Suppressor macrophage (primary cell): ENCODE measurements around the gene NFATC2.

ENCODE experiments used
- DNase-seq, 4 experiments: peaks; one replicate each; pipeline ENCODE4 v3.0.0-alpha.2; 2020 to 2022

The NFATC2 gene

DNA sequence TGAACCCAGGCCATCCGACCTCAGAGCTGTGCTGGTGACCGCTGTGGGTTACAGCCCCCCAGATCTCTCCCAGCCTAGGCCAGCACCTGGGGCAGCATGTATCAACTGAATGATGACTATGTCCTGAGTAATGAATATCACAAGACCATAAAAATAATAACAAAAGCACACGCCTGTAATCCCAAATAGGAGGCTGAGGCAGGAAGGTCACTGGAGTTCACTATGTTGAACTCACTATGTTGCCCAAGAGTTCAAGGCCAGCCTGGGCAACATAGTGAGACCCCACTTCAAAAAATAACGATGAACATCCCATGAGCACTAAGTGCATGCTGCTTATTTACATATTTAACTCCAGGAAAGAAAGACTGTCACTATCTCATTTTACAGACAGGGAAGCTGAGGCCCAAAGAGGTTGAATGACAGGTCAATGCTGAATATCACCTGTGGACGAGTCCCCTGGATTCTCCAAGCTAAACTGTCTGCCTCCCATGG lies 92.3 kb downstream of the NFATC2 start:
- DNase-seq: no peak

DNA sequence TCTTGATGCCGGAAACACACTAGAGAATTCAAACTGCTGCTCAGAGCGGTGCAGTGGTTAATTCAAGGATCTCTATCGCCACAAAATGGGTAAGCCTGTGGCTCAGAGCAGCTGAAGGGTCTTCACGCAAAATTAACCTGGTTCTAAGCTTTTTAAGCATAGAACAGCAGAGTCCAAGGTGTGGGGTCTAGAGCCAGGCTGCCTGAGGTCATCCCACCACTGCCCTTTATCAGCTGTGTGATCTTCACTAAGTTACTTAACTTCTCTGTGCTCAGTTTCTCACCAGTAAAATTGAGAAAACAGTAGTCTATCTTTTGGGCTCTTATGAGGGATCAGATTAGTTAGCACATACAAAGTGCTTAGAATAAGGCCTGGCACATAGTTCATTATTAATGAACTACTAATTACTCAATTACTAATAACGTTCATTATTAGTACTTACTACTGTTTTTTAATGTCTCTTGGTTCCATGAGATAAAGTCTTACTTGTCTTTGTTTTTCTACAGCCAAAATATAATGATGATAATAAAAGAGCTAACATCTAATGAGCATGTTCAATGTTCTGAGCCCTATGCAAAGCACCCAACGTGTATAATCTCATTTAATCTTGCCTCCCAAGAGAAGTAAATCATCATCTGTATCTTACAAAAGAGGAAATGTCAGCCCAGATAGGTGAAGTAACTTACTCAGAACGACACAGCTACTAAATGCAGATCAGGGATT lies 92.9 kb downstream of the NFATC2 start:
- DNase-seq: no peak

DNA sequence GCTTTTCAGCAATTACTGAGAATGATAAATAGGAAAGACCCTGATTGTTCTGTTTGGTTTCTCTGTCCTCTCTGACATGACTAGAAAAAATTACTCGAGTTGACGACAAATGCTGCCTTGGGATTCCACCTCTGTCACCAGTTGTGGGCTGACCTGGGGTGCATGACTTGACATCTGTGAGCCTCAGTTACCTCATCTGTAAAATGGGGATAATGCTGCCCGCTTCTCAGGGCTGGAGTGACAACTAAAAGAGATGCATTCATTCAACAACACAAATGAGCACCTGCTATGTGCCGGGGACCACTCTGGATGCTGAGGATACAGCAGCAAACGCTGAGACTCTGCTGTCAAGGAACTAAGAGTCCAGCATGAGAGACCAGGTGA lies 94.8 kb downstream of the NFATC2 start:
- no peak for DNase-seq

GRCh38 chr20:51447097-51447764 lies 95.3 kb downstream of the NFATC2 start:
- DNase-seq: no peak

GRCh38 chr20:51446656-51447055 lies 95.9 kb downstream of the NFATC2 start:
- DNase-seq: no peak

DNA sequence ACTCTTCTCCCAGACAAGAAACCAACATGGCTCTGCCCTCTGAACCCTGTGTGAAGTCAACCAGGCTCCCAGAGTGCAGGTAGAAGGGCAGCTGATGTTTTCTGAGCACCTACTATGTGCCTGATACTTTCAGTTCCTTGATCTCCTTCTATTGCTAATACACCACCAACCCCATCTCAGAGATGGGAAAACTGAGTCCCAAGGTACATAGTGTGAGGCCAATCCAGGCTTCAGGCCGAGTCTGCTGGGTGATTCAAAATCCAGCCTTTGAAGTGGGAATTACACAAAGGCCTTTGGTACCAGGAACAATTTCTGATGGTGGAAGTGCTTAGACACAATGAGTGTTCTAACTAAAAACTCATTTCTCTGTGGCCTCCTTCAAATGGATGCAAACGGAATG lies 96.3 kb downstream of the NFATC2 start:
- no peak for DNase-seq

GRCh38 chr20:51445591-51445990 lies 96.9 kb downstream of the NFATC2 start:
- peak in 1 of 4 experiments; percentile 9 for DNase-seq

DNA sequence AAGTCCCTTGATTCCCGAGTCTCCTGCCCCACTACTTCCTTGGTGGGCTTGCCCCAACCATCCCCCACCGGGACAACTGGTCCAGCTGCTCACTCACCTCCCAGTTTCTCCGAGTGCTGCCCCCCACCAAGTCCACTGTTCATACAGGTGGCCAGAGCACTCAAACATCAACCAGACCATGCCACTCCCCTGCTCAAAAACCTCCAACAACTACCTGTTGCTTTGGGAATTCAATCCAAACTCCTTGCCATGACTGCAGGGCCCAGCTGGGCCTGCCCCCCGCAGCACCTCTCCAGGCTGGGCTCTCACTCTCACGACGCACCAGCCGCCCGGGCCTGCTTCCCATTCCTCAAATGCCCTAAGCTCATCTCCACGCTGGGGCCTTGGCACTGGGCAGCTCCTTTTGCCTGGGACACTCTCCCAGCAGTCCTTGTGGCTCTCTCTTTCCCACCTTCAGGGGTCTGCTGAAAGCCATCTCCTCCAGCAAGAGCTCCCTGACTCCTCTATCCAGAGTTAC lies 97.5 kb downstream of the NFATC2 start:
- DNase-seq: no peak

GRCh38 chr20:51444467-51444866 lies 98.1 kb downstream of the NFATC2 start:
- no peak for DNase-seq

- DNase-seq: no peak
These were observed 99.9 kb downstream of the NFATC2 start for GRCh38 chr20:51442602-51443001.

DNA sequence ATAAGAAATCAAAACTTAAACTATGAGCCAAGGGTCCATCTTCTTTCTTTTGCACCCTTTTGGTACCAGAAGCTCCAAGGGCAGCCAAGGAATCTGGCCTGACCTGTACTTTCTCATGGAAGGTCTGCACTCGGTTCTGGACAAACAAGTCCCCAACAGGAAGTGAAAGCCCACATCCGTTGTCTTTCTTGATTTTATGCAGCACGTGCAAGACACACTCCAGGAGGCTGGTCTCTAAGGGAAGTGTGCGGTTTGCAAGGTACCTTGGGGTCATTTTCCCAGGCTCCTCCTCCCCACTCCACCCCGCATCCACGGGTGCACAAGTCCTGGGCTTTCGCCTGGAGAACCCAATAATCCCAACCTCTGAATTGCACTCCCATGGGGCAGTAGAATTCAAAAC lies 101.9 kb downstream of the NFATC2 start:
- DNase-seq: peak in 3 of 4 experiments; percentile 15 to 25 (median 20)

- DNase-seq: peak in 2 of 4 experiments; percentile 35 to 48
These were observed 103.3 kb downstream of the NFATC2 start for GRCh38 chr20:51439160-51439689.

- no peak for DNase-seq
These were observed 104.4 kb downstream of the NFATC2 start for GRCh38 chr20:51438136-51438535.

DNA sequence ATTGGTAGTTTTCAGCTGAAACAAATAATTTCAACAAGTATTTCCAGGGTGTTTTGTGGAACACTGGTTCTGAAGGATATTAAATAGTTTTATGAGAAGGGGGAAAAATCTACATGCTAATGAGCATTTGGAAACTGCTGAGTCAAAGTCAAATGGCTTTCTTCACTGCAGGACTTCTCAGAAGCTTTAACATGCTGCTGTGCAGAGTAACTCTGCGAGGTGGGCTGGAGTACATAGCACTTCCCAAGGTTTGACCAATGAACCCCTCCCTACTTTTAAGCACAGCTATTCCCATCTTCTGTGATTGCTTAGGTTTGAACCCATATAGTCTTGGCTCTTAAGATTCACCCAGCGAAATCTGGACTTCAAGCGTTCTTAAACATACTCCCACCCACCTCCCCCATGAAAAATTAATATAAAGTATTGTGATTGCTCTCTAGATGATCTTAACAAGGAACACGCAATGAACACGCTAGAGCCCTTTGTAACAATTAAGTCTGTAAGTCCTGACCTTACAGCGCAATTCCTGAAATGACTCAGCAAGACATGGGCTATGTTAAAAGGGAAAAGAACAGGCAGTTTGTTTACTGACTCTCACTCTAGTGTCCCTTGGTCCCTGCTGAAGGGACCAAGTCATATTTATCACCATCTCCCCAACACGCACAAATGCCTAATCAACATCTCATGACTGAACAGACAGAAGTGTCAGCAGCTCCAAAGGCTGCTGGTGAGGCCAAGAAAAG lies 105.2 kb downstream of the NFATC2 start:
- no peak for DNase-seq

DNA sequence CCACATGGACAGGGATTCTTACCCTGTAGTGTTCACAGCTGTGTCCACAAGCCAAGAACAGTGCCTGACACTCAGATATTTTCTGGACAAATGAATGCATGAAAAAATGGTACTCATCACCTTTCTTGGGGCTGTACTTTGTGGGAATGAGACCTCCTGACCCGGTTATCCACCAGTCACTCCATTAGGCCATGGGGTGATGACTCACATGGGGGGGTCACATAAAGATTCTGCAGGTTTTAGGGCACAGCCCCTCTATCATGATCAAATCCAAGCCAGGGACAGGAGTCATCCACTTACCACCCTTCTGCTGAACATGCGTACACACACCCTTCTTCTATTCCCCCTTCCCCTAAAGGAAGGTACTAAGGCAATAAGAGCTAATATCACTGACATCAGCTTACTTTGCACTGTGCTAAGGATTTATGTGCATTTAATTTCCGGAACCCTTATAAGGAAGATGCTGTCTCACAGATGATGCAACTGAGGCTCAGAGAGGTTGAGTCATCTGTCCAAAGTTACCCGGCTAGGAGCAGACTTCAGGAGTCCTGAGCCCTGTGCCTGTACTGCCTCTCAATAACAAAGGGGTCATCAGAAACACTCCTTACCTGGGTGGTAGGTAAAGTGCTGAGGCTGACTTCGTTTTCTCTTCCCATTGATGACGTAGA lies 107.8 kb downstream of the NFATC2 start:
- DNase-seq: peak; percentile 24 to 70 (median 62)

DNA sequence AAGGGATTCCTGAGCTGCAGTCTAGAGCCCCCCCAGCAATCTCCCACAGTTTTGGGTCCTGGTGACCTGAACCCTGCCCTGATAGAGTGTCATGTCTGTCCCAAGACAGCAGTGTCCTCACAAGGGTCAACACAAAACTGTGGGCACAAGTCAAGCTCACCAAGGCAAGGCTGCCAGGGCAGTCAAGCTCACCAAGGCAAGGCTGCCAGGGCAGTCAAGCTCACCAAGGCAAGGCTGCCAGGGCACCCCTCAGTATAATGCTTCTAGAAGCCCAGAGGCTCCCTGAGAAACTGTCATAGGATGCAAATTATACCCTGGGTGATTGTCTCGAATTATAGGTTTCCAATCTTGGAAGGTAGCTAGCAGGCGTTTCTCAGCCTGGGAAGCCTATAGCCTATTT lies 108.5 kb downstream of the NFATC2 start:
- DNase-seq: no peak

GRCh38 chr20:51432875-51433274 lies 109.6 kb downstream of the NFATC2 start:
- no peak for DNase-seq

- no peak for DNase-seq
These were observed 110.2 kb downstream of the NFATC2 start for GRCh38 chr20:51432251-51432784.

DNA sequence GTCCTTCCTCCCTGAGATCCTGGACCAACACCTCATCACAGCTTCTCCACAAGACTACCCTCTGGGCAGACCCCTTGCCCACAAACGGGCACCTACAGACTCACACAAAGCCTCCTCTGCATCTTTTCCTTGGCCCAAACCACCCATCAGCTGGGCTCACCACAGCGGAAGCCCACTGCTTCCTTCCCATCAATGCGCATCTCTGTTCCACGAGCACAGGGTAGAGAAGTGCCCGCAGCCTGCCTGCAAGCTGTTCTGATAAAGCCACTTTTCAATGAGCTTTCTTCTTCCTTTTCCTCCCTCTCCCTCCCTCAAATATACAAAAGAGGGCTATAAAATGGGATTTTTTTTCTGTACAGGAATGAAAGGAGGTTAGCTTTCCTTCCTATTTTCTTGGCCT lies 111.2 kb downstream of the NFATC2 start:
- no peak for DNase-seq

DNA sequence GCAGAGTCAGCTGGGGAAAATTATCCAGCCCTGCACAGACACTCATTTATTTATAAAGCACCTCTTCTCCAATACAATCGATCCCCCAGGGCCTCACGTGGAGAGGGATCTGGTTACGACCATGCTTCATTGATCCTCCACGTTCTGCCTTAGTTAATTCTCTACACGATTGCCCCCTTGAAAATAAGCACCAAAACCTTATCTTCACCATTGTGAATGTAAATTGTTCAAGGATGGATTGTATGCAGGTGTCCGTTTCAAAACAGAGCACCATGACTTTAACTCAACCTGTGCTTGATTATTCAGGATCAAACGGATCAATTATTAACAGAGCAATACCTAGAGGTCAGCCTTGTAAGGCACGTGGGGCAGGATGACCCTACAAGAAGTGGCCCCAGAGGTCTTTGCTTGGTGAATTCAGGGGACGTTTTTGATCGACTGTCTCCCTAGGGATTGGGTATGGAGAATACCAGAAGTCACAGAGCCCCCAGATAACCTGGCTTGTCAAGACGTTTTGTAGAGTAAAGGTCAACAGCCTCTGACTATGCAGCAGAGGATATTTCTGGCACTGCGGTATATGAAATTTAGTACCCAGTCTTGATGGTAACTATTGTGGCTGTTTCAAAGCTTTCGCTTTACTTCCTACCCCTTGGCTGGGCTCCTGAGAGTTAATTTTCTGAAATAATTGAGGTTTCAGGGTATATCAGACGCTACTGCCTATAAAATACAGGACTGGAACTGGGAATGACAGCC lies 112.1 kb downstream of the NFATC2 start:
- DNase-seq: no peak

DNA sequence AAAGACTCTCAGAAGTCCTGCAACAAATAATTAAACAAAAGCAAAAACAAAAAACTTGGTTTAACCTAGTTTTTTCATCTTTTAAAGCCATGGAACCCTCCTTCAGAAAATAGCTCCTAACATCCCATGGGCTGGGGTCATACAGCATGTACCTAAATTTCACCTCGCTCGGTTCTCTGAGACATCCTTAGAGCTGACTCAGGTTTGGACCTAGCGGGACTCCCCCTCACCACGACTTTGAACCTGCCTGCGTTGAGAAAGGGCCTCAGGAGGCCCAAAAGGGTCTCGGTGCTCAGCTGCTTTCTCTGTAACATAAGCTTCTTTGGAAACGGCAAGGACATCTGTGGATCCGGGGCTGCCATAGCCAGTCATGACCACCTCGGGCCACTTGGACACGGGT lies 112.8 kb downstream of the NFATC2 start:
- DNase-seq: no peak

DNA sequence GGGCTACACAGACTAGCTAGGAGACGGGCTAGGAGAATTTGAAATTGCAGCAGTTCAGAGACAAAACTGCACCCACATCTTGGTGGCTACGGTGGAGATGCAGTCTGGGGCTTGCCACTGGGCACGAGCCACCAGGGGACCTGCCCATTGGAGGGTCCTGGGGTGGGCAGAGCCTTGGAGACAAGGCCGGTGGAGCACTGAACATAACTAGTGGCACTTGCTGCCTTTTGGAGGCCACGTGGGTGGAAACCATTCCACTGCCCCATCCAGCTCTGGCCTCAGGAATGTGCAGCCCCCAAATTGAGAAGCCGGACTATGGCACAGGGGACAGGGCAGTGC lies 113.4 kb downstream of the NFATC2 start:
- no peak for DNase-seq
